Measurements from ENCODE around the gene C5orf63. TPM values are rescaled to one million over a fixed set of nuclear protein-coding genes. Genes with fewer than 3 reads are reported as not detected.

Gene C5orf63
- total and polyA plus RNA-seq, 9 of the 15 experiments (the other 6 are each of a cell fraction or from before 2014, with no cell fraction given), result 1.8 to 24.6 (median 6.2) TPM

DNA sequence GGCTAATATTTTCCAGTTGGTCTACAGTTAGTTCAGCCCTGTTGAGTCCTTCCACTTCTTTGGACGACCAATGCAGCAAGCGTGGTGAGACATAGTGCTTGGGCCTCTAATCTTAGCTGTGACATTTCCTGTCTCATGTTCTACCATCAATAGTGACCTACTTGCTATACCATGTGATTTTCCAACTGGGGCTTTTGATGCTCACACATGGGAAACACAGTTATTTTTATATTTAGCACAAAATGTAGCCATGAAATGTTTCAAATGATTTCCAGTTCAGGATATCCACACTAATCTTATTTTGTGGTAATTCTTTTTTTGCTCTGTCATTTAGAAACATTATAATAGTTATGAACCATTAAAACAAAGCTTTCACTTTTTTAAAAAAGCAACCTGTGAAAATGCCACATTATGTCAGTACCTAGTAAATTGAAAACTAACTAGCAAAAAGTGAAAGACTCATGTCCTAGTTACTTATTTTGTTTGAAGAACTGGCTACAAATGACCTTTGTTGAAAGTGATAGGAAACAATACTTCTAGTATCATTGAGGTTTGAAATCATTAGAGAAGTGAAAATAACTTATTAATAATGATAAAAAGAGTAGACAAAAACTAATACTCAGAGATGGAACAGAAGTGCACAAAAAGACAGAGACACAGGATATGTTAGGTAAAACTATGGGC lies 61.2 kb downstream of the C5orf63 start (continued):
- TF ChIP-seq, protein P1, sequence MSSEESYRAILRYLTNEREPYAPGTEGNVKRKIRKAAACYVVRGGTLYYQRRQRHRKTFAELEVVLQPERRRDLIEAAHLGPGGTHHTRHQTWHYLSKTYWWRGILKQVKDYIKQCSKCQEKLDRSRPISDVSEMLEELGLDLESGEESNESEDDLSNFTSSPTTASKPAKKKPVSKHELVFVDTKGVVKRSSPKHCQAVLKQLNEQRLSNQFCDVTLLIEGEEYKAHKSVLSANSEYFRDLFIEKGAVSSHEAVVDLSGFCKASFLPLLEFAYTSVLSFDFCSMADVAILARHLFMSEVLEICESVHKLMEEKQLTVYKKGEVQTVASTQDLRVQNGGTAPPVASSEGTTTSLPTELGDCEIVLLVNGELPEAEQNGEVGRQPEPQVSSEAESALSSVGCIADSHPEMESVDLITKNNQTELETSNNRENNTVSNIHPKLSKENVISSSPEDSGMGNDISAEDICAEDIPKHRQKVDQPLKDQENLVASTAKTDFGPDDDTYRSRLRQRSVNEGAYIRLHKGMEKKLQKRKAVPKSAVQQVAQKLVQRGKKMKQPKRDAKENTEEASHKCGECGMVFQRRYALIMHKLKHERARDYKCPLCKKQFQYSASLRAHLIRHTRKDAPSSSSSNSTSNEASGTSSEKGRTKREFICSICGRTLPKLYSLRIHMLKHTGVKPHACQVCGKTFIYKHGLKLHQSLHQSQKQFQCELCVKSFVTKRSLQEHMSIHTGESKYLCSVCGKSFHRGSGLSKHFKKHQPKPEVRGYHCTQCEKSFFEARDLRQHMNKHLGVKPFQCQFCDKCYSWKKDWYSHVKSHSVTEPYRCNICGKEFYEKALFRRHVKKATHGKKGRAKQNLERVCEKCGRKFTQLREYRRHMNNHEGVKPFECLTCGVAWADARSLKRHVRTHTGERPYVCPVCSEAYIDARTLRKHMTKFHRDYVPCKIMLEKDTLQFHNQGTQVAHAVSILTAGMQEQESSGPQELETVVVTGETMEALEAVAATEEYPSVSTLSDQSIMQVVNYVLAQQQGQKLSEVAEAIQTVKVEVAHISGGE (CRISPR knock-in tag; IDR thresholded peaks at IDR 0.05), result peak in 1 of 3 experiments; percentile 22; a peak in 1 of 6 replicates
- TF ChIP-seq, protein P2, sequence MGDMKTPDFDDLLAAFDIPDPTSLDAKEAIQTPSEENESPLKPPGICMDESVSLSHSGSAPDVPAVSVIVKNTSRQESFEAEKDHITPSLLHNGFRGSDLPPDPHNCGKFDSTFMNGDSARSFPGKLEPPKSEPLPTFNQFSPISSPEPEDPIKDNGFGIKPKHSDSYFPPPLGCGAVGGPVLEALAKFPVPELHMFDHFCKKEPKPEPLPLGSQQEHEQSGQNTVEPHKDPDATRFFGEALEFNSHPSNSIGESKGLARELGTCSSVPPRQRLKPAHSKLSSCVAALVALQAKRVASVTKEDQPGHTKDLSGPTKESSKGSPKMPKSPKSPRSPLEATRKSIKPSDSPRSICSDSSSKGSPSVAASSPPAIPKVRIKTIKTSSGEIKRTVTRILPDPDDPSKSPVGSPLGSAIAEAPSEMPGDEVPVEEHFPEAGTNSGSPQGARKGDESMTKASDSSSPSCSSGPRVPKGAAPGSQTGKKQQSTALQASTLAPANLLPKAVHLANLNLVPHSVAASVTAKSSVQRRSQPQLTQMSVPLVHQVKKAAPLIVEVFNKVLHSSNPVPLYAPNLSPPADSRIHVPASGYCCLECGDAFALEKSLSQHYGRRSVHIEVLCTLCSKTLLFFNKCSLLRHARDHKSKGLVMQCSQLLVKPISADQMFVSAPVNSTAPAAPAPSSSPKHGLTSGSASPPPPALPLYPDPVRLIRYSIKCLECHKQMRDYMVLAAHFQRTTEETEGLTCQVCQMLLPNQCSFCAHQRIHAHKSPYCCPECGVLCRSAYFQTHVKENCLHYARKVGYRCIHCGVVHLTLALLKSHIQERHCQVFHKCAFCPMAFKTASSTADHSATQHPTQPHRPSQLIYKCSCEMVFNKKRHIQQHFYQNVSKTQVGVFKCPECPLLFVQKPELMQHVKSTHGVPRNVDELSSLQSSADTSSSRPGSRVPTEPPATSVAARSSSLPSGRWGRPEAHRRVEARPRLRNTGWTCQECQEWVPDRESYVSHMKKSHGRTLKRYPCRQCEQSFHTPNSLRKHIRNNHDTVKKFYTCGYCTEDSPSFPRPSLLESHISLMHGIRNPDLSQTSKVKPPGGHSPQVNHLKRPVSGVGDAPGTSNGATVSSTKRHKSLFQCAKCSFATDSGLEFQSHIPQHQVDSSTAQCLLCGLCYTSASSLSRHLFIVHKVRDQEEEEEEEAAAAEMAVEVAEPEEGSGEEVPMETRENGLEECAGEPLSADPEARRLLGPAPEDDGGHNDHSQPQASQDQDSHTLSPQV (IDR thresholded peaks at IDR 0.05), result peak; percentile 50; the same call in 1 of the 2 replicates
- TF ChIP-seq SETDB1 (IDR thresholded peaks at IDR 0.05; ENCODE audit: low read length) (no peak), FOXK1 (CRISPR knock-in tag; IDR thresholded peaks at IDR 0.05; ENCODE audit: borderline replicate concordance) (no peak), POLR3G (IDR thresholded peaks at IDR 0.05; ENCODE audit: extremely low read depth, insufficient read length, insufficient replicate concordance) (no peak), CBFA2T3 (IDR thresholded peaks at IDR 0.05) (no peak)
- TF ChIP-seq, protein P3, sequence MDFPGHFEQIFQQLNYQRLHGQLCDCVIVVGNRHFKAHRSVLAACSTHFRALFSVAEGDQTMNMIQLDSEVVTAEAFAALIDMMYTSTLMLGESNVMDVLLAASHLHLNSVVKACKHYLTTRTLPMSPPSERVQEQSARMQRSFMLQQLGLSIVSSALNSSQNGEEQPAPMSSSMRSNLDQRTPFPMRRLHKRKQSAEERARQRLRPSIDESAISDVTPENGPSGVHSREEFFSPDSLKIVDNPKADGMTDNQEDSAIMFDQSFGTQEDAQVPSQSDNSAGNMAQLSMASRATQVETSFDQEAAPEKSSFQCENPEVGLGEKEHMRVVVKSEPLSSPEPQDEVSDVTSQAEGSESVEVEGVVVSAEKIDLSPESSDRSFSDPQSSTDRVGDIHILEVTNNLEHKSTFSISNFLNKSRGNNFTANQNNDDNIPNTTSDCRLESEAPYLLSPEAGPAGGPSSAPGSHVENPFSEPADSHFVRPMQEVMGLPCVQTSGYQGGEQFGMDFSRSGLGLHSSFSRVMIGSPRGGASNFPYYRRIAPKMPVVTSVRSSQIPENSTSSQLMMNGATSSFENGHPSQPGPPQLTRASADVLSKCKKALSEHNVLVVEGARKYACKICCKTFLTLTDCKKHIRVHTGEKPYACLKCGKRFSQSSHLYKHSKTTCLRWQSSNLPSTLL (IDR thresholded peaks at IDR 0.05), result no peak
- TF ChIP-seq, protein P4, sequence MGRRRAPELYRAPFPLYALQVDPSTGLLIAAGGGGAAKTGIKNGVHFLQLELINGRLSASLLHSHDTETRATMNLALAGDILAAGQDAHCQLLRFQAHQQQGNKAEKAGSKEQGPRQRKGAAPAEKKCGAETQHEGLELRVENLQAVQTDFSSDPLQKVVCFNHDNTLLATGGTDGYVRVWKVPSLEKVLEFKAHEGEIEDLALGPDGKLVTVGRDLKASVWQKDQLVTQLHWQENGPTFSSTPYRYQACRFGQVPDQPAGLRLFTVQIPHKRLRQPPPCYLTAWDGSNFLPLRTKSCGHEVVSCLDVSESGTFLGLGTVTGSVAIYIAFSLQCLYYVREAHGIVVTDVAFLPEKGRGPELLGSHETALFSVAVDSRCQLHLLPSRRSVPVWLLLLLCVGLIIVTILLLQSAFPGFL (CRISPR knock-in tag; IDR thresholded peaks at IDR 0.05), result no peak
